Left colon (tissue), 2 donors: Measurements from ENCODE around the gene DENND4A. TPM values are rescaled to one million over a fixed set of nuclear protein-coding genes. Genes with fewer than 3 reads are reported as not detected.
"Not testable (repeated sequence)": the region's sequence is repeated elsewhere in the genome, so short reads cannot be mapped to it uniquely, and the experiment has no call there.

Experiments used
- ATAC-seq: fragments of 200-7000 bp; cut with Tn5 transposase; one replicate; pipeline ENCODE4 v1.9.1; 2020; ENCODE audit warnings: mild to moderate bottlenecking, moderate library complexity
- DNase-seq, 2 donors: peaks; one replicate each; pipeline ENCODE4 v3.0.0-alpha.2; 2020
- intact Hi-C, 2 donors: fragments of 100-400 bp; cut with DNase I in 1 of 2; cut with micrococcal nuclease in 1 of 2; formaldehyde crosslinking; loops; one replicate each; pipeline versions ENCODE4 v1.11.2 to v1.14.0; 2022; cut with DNase I, micrococcal nuclease
- total RNA-seq, 2 donors: library from RNA; stranded (reverse); fragmentation: NEBNext Ultra II Directional; extraction: Animal tissue kit (Norgen Biotek cat#: 25700); gene quantifications; one replicate each; pipeline ENCODE4 v1.2.1, GENCODE V29; 2021
- donor health status: DM: no; HTN: no; CAD: no.
- donor health status: DM: yes; HTN: yes; CAD: no.

DENND4A gene
- total RNA-seq, 2 donors from 2014 or later: 17.7 to 19.5 TPM

GRCh38 chr15:65792988-65793817, 1.1 kb upstream of the DENND4A start:
- DNase-seq: no peak
- intact Hi-C loops: no loop called here
- ATAC-seq: no peak

- peak; percentile 68 to 76 for DNase-seq
- ATAC-seq: peak; percentile 50
- intact Hi-C loops: no loop called here
Observed at GRCh38 chr15:65791335-65792137, 557 bp downstream of the DENND4A start.

- DNase-seq (no peak), ATAC-seq (no peak)
- intact Hi-C loops: no loop called here
Observed at GRCh38 chr15:65790694-65791334, 1.3 kb downstream of the DENND4A start.

GRCh38 chr15:65789759-65790425, 2.2 kb downstream of the DENND4A start:
- DNase-seq (no peak), ATAC-seq (no peak)
- intact Hi-C loops: no loop called here

- ATAC-seq (no peak), DNase-seq (no peak)
- intact Hi-C loops: no loop called here
Observed at GRCh38 chr15:65789105-65789504, 3.0 kb downstream of the DENND4A start.

GRCh38 chr15:65787260-65787659, 4.8 kb downstream of the DENND4A start:
- intact Hi-C loops: no loop called here
- ATAC-seq: no peak

GRCh38 chr15:65785151-65785550, 6.9 kb downstream of the DENND4A start:
- DNase-seq (no peak), ATAC-seq (no peak)
- intact Hi-C loops: no loop called here

More at GRCh38 chr15:65787260-65787659, 4.8 kb downstream of the DENND4A start:
- no peak for DNase-seq

- intact Hi-C loops: no loop called here
- ATAC-seq (no peak), DNase-seq (no peak)
Observed at GRCh38 chr15:65783872-65784271, 8.2 kb downstream of the DENND4A start.

GRCh38 chr15:65782096-65782495, 10.0 kb downstream of the DENND4A start:
- DNase-seq (no peak), ATAC-seq (no peak)
- intact Hi-C loops: no loop called here

- intact Hi-C loops, DNase-seq: not testable (repeated sequence)
- peak; percentile 85 for ATAC-seq
Observed at GRCh38 chr15:65778701-65779100, 13.4 kb downstream of the DENND4A start.

GRCh38 chr15:65778269-65778668, 13.8 kb downstream of the DENND4A start:
- DNase-seq (no peak), ATAC-seq (no peak)
- intact Hi-C loops: no loop called here

- no peak for ATAC-seq
- no peak for DNase-seq
- intact Hi-C loops: no loop called here
Observed at GRCh38 chr15:65777843-65778242, 14.2 kb downstream of the DENND4A start.

GRCh38 chr15:65777053-65777452, 15.0 kb downstream of the DENND4A start:
- intact Hi-C loops: no loop called here
- no peak for ATAC-seq

GRCh38 chr15:65773386-65774111, 18.5 kb downstream of the DENND4A start:
- DNase-seq (peak; percentile 64 to 68), ATAC-seq (peak; percentile 83)
- intact Hi-C loops: no loop called here

More at GRCh38 chr15:65777053-65777452, 15.0 kb downstream of the DENND4A start:
- no peak for DNase-seq

- DNase-seq (no peak), ATAC-seq (peak; percentile 14)
- intact Hi-C loops: no loop called here
Observed at GRCh38 chr15:65772930-65773329, 19.2 kb downstream of the DENND4A start.

- intact Hi-C loops: no loop called here
- DNase-seq: no peak
- ATAC-seq: no peak
Observed at GRCh38 chr15:65771870-65772269, 20.2 kb downstream of the DENND4A start.

GRCh38 chr15:65769482-65769881, 22.6 kb downstream of the DENND4A start:
- no peak for ATAC-seq
- intact Hi-C loops: no loop called here
- DNase-seq: no peak

- intact Hi-C loops: no loop called here
- DNase-seq (no peak), ATAC-seq (no peak)
Observed at GRCh38 chr15:65767895-65768294, 24.2 kb downstream of the DENND4A start.
